ENCODE data around the gene ZNF598.
A peak's percentile ranks its signal among the peaks of the same experiment; 100 is the strongest.
"Not testable (repeated sequence)": the region's sequence is repeated elsewhere in the genome, so short reads cannot be mapped to it uniquely, and the experiment has no call there.

The ZNF598 gene

GRCh38 chr16:1975432-1976215, 34.0 kb downstream of the ZNF598 start:
- no peak for DNase-seq (ENCODE audit: low spot score)

GRCh38 chr16:1974157-1975070, 35.2 kb downstream of the ZNF598 start:
- DNase-seq (ENCODE audit: low spot score), result no peak

- no peak for DNase-seq (ENCODE audit: low spot score)
Measured at GRCh38 chr16:1973461-1974156, 36.0 kb downstream of the ZNF598 start.

- DNase-seq (ENCODE audit: low spot score), result no peak
Measured at GRCh38 chr16:1972490-1972877, 37.1 kb downstream of the ZNF598 start.

- DNase-seq (ENCODE audit: low spot score), result peak; percentile 96
Measured at GRCh38 chr16:1971796-1972489, 37.7 kb downstream of the ZNF598 start, which contains the start of gene TBL3. Gene TBL3, plus strand, starts transcription at chr16:1972053. Its CDS starts 112 bp downstream, at chr16:1972165.

- DNase-seq (ENCODE audit: low spot score), result no peak
Measured at GRCh38 chr16:1968146-1968953, 41.3 kb downstream of the ZNF598 start.

GRCh38 chr16:1966460-1966859, 43.2 kb downstream of the ZNF598 start, which contains the start of gene RNF151:
Gene RNF151, plus strand, starts transcription at chr16:1966856. Its CDS starts 26 bp downstream, at chr16:1966882.
- no peak for DNase-seq (ENCODE audit: low spot score)

GRCh38 chr16:1965396-1966001, 44.1 kb downstream of the ZNF598 start:
- no peak for DNase-seq (ENCODE audit: low spot score)

- DNase-seq (ENCODE audit: low spot score), result peak; percentile 100
Measured at GRCh38 chr16:1964506-1965395, 44.9 kb downstream of the ZNF598 start, which contains the start of gene RPS2. Gene RPS2, minus strand, starts transcription at chr16:1964826. Its CDS starts 201 bp downstream, at chr16:1964625.

GRCh38 chr16:1963806-1964505, 45.7 kb downstream of the ZNF598 start:
- peak; percentile 41 for DNase-seq (ENCODE audit: low spot score)

GRCh38 chr16:1962161-1963153, 47.2 kb downstream of the ZNF598 start:
- DNase-seq (ENCODE audit: low spot score), result not testable (repeated sequence)

- no peak for DNase-seq (ENCODE audit: low spot score)
Measured at GRCh38 chr16:1961651-1962067, 48.0 kb downstream of the ZNF598 start.

- DNase-seq (ENCODE audit: low spot score), result no peak
Measured at GRCh38 chr16:1960665-1961630, 48.7 kb downstream of the ZNF598 start.

- DNase-seq (ENCODE audit: low spot score), result peak; percentile 91
Measured at GRCh38 chr16:1959269-1960039, 50.2 kb downstream of the ZNF598 start, which contains the start of gene NDUFB10. Gene NDUFB10, plus strand, starts transcription at chr16:1959538. Its CDS starts 87 bp downstream, at chr16:1959625.

- DNase-seq (ENCODE audit: low spot score), result no peak
Measured at GRCh38 chr16:1958715-1959268, 50.8 kb downstream of the ZNF598 start.

All from CD4-positive, alpha-beta T cell treated with Interleukin-2 at 100 ng/mL for 4 hours (primary cell).